Left lobe of liver (tissue), 2 donors: ENCODE data around the gene CELSR1. TPM values are rescaled to one million over a fixed set of nuclear protein-coding genes. Genes with fewer than 3 reads are reported as not detected.

Source experiments
- ATAC-seq: fragments of 200-7000 bp; cut with Tn5 transposase; one replicate; pipeline ENCODE4 v1.9.1; 2020; ENCODE audit warnings: mild to moderate bottlenecking, moderate library complexity
- DNase-seq: peaks from one replicate; pipeline ENCODE4 v3.0.0-alpha.2; 2020; ENCODE audit warnings: low spot score
- total RNA-seq: library from RNA; stranded (reverse); gene quantifications from one replicate; pipeline ENCODE4 v1.2.1, GENCODE V29; 2021
- donor health status: DM: no; HTN: no; CAD: no; lungs with moderate emphysema.
- donor health status: DM: no; HTN: yes; CAD: no.

CELSR1 gene
- total RNA-seq, 1 donor from 2014 or later = 8.4 TPM

DNA sequence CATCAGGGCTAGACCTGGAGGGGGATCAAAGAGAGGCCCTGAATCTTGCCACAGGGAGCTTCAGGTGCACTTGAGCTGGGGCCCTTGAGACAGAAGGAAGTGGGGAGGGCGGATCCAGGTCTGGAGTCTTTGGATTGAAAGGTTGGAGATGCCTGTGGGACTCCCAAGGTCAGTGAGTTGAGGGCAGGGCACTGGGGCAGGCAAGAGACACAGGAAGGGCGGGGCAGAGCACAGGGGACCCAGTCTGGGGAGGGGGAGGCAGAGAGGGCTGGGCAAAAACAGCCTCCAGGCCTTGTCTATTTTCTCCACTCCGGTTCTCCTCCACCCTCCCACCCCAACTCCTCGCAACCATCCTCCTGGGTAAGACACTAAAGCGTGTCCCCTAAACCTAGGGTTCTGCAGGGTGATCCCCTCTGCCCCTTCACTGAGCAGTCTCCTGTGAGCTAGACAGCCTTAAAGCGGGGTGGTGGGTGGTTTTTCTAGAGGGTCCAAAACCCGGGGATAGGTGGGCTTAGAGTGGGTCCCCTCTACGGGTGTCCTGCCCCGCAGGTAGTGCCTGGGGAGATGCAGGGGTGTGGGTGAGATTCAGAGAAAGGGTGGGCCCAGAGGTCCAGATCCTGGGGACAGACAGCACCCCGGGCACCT, 38.6 kb upstream of the CELSR1 start:
- ATAC-seq (no peak), DNase-seq (no peak)

GRCh38 chr22:46574993-46575910, 37.8 kb upstream of the CELSR1 start:
- ATAC-seq = peak; percentile 60
- DNase-seq = peak; percentile 77

GRCh38 chr22:46574438-46574992, 37.1 kb upstream of the CELSR1 start:
- no peak for DNase-seq

GRCh38 chr22:46573781-46574437, 36.5 kb upstream of the CELSR1 start:
- no peak for DNase-seq
- ATAC-seq = no peak

More at GRCh38 chr22:46574438-46574992, 37.1 kb upstream of the CELSR1 start:
- ATAC-seq = no peak

GRCh38 chr22:46572911-46573780, 35.7 kb upstream of the CELSR1 start:
- no peak for DNase-seq
- ATAC-seq = no peak

DNA sequence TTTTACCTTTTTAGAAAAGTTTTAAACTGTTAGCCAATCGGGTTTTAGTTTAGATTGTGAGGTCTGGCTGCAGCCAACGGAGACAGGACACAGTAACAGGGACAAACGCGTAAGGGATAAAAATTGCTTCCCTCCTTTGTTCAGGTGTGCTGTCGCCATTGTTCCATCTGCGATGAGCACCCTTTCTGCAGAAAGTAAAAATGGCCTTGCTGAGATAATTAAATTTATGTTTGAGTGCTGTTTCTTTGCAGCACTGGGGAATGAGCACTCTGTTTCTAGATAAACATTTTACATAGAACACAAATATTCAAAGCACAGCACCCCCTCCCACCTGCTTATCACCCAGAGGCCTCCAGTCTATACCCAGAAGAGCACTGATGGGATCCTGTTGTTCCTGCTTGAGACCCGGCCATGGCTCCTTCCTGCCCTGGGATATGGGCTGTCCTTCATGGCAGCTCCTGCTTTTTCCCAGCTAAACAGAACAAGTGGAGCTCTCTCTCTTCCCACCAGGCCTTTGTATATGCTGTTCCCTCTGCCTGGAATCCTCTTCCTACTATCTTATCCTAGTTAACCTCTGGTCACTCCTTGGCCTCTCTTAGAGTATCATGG, 34.3 kb upstream of the CELSR1 start:
- no peak for ATAC-seq
- DNase-seq = no peak

DNA sequence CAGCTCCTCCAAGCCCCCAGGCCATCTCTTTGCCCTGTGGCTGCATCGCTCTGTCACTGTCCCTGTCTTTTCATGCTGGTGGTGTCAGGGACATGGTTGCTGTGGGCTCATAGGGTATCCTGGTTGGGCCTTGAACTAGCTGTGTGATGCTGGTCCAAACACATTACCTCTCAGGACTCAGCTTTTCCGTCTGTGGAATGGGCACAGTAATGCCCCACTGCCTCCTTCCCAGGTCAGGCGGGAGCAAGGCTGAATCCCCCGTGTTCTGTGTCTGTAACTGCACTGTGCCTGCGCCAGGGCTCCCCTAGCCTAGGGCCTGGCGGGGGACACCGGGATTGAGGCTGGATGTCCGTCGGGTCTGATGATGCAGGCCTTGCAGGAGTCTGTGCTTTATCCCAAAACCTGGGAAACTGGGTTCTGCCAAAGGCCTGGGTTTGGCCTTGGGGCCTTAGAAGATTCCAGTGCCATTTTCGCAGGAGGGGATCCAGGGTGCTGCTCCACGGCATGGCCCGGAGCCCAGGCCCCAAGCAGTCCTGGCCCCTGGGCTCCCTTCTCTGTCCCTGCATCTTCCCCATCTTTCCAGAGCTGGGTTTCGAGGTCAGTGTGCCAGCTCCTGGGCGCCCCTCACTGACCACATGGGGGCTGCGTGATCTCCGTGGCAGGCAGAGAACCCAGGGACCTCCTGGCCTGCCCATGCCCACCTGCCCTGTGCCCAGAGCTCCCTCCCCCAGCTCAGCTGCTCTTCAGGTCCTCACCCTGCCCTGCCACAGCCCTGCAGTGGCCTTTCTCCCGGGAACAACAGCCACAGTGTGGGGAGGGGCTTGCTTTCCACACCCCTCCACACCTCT, 32.7 kb upstream of the CELSR1 start:
- ATAC-seq (no peak), DNase-seq (no peak)

DNA sequence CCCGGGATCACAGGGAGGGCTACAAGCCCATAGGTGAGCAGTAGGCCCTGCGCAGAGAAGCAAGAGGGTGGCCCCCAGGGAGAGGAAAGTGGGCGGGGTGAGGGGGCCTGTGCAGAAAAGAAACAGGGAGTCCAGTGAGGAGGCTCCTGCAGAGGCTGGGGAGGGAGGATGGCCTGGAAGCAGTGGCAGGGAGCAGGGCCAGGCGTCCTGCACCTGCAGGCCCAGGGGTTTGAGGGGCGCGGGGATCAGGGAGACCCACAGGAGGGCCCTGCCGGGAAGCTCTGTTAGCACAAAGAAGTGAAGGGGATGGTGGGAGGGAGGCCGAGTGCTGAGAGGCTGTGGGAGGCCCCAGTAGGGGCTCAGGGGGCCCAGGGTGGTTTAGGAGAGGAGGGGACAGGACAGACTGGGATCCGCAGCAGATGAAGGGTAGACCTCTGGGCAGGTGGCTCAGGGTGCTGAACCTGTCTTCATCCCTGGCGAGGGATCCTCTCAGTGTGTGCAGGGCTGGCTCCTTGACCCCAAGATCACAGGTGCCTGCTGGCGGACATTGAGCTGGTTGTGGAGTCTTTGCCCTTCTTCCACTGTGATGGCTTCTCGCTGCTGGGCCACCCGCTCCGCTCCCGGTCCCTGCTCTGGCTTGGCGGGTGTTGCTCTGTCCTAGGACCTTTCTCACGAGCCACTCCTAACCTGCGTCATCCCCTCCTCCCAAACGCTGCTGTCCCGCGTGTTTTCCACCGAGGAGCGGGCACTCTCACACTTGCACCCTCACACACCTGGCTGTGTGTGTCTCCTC, 31.8 kb upstream of the CELSR1 start:
- ATAC-seq (peak; percentile 25), DNase-seq (no peak)

- DNase-seq = no peak
Measured at GRCh38 chr22:46568102-46568809, 30.8 kb upstream of the CELSR1 start.

GRCh38 chr22:46567471-46567870, 30.1 kb upstream of the CELSR1 start:
- ATAC-seq (no peak), DNase-seq (no peak)

More at GRCh38 chr22:46568102-46568809, 30.8 kb upstream of the CELSR1 start:
- ATAC-seq = no peak

- ATAC-seq (peak; percentile 2), DNase-seq (no peak)
Measured at GRCh38 chr22:46564084-46564714, 26.8 kb upstream of the CELSR1 start.

DNA sequence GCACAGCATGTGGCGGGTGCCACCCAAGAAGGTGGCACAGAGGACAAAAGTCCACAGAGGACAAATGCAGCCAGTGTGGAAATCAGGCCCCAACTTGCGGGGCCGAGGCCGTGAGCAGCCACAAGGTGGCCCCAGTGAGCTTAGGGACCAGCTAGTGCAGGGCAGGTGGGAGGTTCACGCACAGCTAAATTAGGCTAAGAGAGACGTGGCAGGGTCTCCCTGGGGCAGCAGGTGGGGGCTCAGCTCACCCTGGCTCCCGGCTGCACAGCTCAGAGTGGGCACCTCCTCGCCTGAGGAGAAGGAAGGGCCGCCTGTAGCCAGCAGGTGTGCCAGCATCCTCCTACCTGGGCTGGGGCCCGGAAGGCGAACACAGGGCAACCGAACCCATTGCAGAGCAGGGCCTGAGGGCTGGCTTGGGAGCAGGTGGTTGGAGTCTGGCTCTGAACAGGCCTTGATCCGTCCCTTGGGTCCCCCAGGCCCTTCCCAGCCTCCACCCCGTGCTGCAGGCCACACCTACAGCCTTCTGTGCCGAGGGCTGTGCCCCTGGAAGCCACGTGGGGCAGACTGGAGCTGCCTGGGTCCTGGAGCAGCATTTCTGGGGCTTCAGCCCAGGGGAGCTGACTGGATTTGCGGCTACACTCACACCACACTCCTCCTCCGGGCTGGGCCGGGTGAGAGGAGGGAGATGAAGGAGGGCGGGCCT, 26.1 kb upstream of the CELSR1 start:
- ATAC-seq = peak; percentile 95
- DNase-seq = peak; percentile 90

DNA sequence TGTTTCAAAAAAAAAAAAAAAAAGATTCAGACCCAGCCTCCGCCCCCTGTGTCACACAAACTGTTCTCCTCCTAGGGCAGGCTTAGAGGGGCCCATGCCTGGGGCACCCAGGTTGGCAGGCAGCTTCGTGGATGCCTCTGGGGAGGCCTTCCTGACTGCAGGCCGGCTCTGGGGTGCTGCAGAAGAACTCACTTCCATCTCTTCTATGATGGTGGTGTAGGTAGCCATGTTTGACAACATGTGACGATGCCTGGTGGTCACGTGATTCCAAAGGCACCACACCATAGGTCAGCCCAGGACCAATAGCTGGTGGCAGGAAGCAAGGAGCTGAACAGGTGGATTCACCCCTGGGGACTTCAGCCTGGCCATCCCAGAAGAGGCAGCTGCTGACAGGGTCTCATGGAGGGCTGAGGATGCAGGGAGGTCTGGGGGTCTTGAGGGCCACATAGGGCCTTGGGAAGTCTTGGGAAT, 24.1 kb upstream of the CELSR1 start:
- no peak for ATAC-seq
- no peak for DNase-seq

- no peak for DNase-seq
Measured at GRCh38 chr22:46560696-46561295, 23.4 kb upstream of the CELSR1 start.

GRCh38 chr22:46557736-46558480, 20.5 kb upstream of the CELSR1 start:
- ATAC-seq (peak; percentile 98), DNase-seq (peak; percentile 73)

More at GRCh38 chr22:46560696-46561295, 23.4 kb upstream of the CELSR1 start:
- ATAC-seq = no peak
